ENCODE measurements around the gene MGAT2.

MGAT2 gene

DNA sequence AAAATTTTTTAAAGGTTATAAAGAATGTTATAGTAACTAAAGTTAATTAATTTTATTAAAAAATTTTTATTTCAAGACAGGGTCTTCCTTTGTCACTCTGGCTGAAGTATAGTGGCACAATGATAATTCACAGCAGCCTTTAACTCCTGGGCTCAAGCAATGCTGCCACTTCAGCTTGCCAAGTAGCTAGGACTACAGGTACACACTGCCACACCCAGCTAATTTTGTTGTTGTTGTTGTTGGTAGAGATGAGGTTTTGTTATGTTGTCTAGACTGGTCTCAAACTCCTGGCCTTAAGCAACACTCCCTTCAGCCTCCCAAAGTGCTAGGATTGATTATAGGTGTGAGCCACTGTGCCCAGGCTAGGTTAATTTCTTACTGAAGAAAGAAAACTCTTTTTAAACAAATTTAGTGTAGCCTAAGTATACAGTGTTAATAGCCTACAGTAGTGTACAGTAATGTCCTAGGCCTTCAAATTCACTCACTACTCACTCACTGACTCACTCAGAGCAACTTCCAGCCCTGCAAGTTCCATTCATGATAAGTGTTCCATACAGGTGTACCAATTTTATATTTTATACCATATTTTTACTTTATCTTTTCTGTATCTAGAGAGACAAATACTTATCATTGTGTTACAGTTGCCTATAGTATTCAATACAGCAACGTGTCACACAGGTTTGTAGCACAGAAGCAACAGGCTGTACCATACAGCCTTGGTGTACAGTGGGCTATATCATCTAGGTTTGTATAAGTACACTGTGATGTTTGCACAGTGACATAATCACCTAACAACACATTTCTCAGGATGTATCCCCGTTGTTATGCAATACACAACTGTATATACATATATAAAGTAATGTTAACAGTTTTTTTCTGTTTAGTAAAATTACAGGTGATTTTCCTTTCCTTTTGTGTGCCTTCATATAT is 39.2 kb downstream of the MGAT2 start:
- DNase-seq: no peak

- no peak for DNase-seq
Measured at GRCh38 chr14:49670475-49670874, 49.9 kb downstream of the MGAT2 start.
